ENCODE results near the gene GINM1.

DNA sequence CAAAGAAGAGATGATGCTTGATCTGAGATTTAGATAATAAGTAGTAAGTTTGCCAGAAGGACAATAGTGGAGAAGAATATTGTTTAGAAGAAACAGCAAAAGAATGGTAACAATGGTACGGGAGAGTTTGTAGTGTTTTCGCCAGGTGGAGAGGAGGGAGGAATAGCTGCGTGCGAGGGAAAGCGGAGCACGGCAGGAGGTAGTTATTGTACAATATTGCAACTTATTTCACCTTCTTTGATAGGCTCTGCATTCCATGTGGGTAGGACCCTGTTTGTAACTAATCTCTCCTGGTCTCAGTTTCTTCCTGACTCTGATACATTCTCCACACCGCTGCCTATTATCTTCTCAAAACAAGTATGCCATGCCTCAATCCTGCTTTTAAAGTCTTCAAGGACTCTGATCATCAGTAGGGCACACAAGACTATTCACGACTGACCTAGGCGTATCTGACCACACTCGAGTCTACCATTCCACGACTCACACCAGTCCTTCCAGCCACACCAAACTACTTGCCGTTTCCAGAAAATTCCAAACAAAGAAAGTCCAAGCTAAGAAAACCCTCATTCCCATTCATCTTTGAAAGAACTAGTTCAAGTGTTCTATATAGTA lies 21.4 kb upstream of the GINM1 start:
- TF ChIP-seq, protein P1, sequence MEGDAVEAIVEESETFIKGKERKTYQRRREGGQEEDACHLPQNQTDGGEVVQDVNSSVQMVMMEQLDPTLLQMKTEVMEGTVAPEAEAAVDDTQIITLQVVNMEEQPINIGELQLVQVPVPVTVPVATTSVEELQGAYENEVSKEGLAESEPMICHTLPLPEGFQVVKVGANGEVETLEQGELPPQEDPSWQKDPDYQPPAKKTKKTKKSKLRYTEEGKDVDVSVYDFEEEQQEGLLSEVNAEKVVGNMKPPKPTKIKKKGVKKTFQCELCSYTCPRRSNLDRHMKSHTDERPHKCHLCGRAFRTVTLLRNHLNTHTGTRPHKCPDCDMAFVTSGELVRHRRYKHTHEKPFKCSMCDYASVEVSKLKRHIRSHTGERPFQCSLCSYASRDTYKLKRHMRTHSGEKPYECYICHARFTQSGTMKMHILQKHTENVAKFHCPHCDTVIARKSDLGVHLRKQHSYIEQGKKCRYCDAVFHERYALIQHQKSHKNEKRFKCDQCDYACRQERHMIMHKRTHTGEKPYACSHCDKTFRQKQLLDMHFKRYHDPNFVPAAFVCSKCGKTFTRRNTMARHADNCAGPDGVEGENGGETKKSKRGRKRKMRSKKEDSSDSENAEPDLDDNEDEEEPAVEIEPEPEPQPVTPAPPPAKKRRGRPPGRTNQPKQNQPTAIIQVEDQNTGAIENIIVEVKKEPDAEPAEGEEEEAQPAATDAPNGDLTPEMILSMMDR (IDR thresholded peaks at IDR 0.05), result no peak
- no peak for TF ChIP-seq POLR2A (IDR thresholded peaks at IDR 0.05)
